ENCODE data around the gene ALK.

Gene ALK

GRCh38 chr2:29393676-29394075 is 527.7 kb downstream of the ALK start:
- Histone ChIP-seq H3K4me2 (ENCODE audit: insufficient read depth, low read length, poor library complexity, severe bottlenecking) (no peak overlapping the region), H2BK15ac (ENCODE audit: low read length) (no peak overlapping the region), H3K14ac (ENCODE audit: low read length) (no peak overlapping the region), H2BK5ac (ENCODE audit: low read length) (no peak overlapping the region), H3K4ac (ENCODE audit: low read length) (no peak overlapping the region), H3K4me3 (ENCODE audit: low read length in 2 of 2) (no peak overlapping the region), H3K9ac (ENCODE audit: low read depth, low read length, poor library complexity) (no peak overlapping the region), H3K23ac (ENCODE audit: low read depth, low read length, poor library complexity) (no peak overlapping the region), H3K79me1 (ENCODE audit: low read depth, low read length) (no peaks in the 10 kb centered on the region), H2AK5ac (ENCODE audit: low read depth, low read length) (no peak overlapping the region), H3K27ac (replicated peaks; ENCODE audit: low read length) (no peak overlapping the region), H2AFZ (ENCODE audit: low read length) (no peak overlapping the region), H2BK120ac (ENCODE audit: low read depth, low read length) (no peak overlapping the region), H2BK12ac (ENCODE audit: low read length) (no peak overlapping the region), H3K27me3 (ENCODE audit: control insufficient read depth in 3 of 3, insufficient read depth in 3 of 3, low read depth in 1 of 3, low read length in 3 of 3) (no peaks in the 10 kb centered on the region), H3K18ac (ENCODE audit: low read length) (no peak overlapping the region), H3K9me3 (replicated peaks in 1 of 2; ENCODE audit: control insufficient read depth in 2 of 2, insufficient read depth in 1 of 2, low read depth in 1 of 2, low read length in 2 of 2) (peaks cover 0 to 1% of the 10 kb centered on the region in 2 donors), H4K8ac (ENCODE audit: low read depth, low read length) (no peak overlapping the region), H3K36me3 (replicated peaks in 1 of 2; ENCODE audit: control insufficient read depth in 2 of 2, insufficient read depth in 2 of 2, low read length in 2 of 2) (no peaks in the 10 kb centered on the region), H4K91ac (ENCODE audit: low read depth, low read length, poor library complexity) (no peak overlapping the region), H3K4me1 (ENCODE audit: control insufficient read depth in 2 of 2, insufficient read depth in 1 of 2, low read depth in 1 of 2, low read length in 2 of 2) (peaks cover 9 to 11% of the 10 kb centered on the region in 2 donors)
- DNase-seq (ENCODE audit: low spot score): no peak
- no CpG with 5 or more reads among the region's 1 CpG for WGBS, 2 donors (ENCODE audit: extremely low coverage in 2 of 2, insufficient read length in 2 of 2, insufficient replicate concordance in 1 of 2)

DNA sequence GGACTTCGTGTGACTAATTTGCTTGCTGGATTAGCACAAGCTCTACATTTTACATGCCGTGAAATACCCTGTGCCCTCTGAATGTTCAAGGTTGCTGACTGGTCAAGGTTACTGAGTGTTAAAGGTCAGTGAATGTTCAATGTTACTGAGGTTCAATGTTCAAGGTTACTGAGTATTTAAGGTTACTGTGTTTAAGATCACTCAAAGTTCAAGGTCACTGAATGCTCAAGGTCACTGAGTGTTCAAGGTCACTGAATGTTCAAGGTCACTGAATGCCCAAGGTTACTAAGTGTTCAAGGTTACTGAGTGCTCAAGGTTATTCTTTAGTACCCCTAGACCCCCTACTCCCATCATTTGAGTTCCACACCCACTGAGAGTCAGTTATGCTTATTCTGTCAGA is 528.6 kb downstream of the ALK start:
- peaks cover 7 to 11% of the 10 kb centered on the region in 2 donors for H3K4me1 ChIP-seq (ENCODE audit: control insufficient read depth in 2 of 2, insufficient read depth in 1 of 2, low read depth in 1 of 2, low read length in 2 of 2)
- H2AK5ac ChIP-seq (ENCODE audit: low read depth, low read length): no peak overlapping the region

DNA sequence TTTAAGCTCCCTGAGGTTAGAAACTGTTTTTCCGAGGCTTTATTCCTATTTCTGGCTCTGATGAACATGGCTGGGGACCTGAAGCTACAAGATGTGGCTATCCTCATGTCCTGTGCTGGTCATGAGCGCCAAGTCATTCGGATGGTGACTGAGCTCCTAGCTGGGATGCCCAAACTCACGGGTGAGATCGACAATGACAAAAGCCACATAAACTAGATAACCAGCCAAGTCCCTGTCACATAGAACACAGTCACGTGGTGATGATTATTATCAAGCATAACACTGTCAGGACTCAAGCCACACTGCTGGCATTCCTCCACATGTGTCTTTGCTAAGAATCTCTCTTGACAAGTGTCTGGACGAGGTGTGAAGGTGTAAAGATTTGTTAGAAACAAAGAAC is 531.2 kb downstream of the ALK start:
- Histone ChIP-seq H3K18ac (ENCODE audit: low read length) (no peak overlapping the region), H4K91ac (ENCODE audit: low read depth, low read length, poor library complexity) (no peak overlapping the region), H3K4ac (ENCODE audit: low read length) (no peak overlapping the region), H3K9ac (ENCODE audit: low read depth, low read length, poor library complexity) (no peak overlapping the region), H2BK5ac (ENCODE audit: low read length) (no peak overlapping the region), H2AK5ac (ENCODE audit: low read depth, low read length) (no peak overlapping the region), H4K8ac (ENCODE audit: low read depth, low read length) (no peak overlapping the region), H3K4me2 (ENCODE audit: insufficient read depth, low read length, poor library complexity, severe bottlenecking) (no peak overlapping the region), H2BK12ac (ENCODE audit: low read length) (no peak overlapping the region), H3K9me3 (replicated peaks in 1 of 2; ENCODE audit: control insufficient read depth in 2 of 2, insufficient read depth in 1 of 2, low read depth in 1 of 2, low read length in 2 of 2) (no peaks in the 10 kb centered on the region), H2BK15ac (ENCODE audit: low read length) (no peak overlapping the region), H3K4me3 (ENCODE audit: low read length in 2 of 2) (no peak overlapping the region), H3K4me1 (ENCODE audit: control insufficient read depth in 2 of 2, insufficient read depth in 1 of 2, low read depth in 1 of 2, low read length in 2 of 2) (peaks cover 7 to 9% of the 10 kb centered on the region in 2 donors), H2BK120ac (ENCODE audit: low read depth, low read length) (no peak overlapping the region), H3K36me3 (replicated peaks in 1 of 2; ENCODE audit: control insufficient read depth in 2 of 2, insufficient read depth in 2 of 2, low read length in 2 of 2) (no peaks in the 10 kb centered on the region), H3K27ac (replicated peaks; ENCODE audit: low read length) (no peak overlapping the region), H3K14ac (ENCODE audit: low read length) (no peak overlapping the region), H2AFZ (ENCODE audit: low read length) (no peak overlapping the region), H3K23ac (ENCODE audit: low read depth, low read length, poor library complexity) (no peak overlapping the region), H3K79me1 (ENCODE audit: low read depth, low read length) (no peaks in the 10 kb centered on the region), H3K27me3 (ENCODE audit: control insufficient read depth in 3 of 3, insufficient read depth in 3 of 3, low read depth in 1 of 3, low read length in 3 of 3) (no peaks in the 10 kb centered on the region)
- no peak for DNase-seq (ENCODE audit: low spot score)
- no CpG with 5 or more reads among the region's 7 CpGs for WGBS, 2 donors (ENCODE audit: extremely low coverage in 2 of 2, insufficient read length in 2 of 2, insufficient replicate concordance in 1 of 2)

More for the DNA sequence above, 528.6 kb downstream of the ALK start:
- Histone ChIP-seq H3K9me3 (replicated peaks in 1 of 2; ENCODE audit: control insufficient read depth in 2 of 2, insufficient read depth in 1 of 2, low read depth in 1 of 2, low read length in 2 of 2) (peaks cover 0 to 1% of the 10 kb centered on the region in 2 donors), H3K4me3 (ENCODE audit: low read length in 2 of 2) (no peak overlapping the region), H2BK5ac (ENCODE audit: low read length) (no peak overlapping the region), H2AFZ (ENCODE audit: low read length) (no peak overlapping the region), H3K14ac (ENCODE audit: low read length) (no peak overlapping the region), H3K4me2 (ENCODE audit: insufficient read depth, low read length, poor library complexity, severe bottlenecking) (no peak overlapping the region), H3K4ac (ENCODE audit: low read length) (no peak overlapping the region), H2BK12ac (ENCODE audit: low read length) (no peak overlapping the region), H3K18ac (ENCODE audit: low read length) (no peak overlapping the region), H4K8ac (ENCODE audit: low read depth, low read length) (no peak overlapping the region), H3K27me3 (ENCODE audit: control insufficient read depth in 3 of 3, insufficient read depth in 3 of 3, low read depth in 1 of 3, low read length in 3 of 3) (no peaks in the 10 kb centered on the region), H3K27ac (replicated peaks; ENCODE audit: low read length) (no peak overlapping the region), H4K91ac (ENCODE audit: low read depth, low read length, poor library complexity) (no peak overlapping the region), H2BK15ac (ENCODE audit: low read length) (no peak overlapping the region), H3K36me3 (replicated peaks in 1 of 2; ENCODE audit: control insufficient read depth in 2 of 2, insufficient read depth in 2 of 2, low read length in 2 of 2) (no peaks in the 10 kb centered on the region), H3K79me1 (ENCODE audit: low read depth, low read length) (no peaks in the 10 kb centered on the region), H3K9ac (ENCODE audit: low read depth, low read length, poor library complexity) (no peak overlapping the region), H3K23ac (ENCODE audit: low read depth, low read length, poor library complexity) (no peak overlapping the region), H2BK120ac (ENCODE audit: low read depth, low read length) (no peak overlapping the region)
- no CpG with 5 or more reads among the region's 2 CpGs for WGBS, 2 donors (ENCODE audit: extremely low coverage in 2 of 2, insufficient read length in 2 of 2, insufficient replicate concordance in 1 of 2)
- no peak for DNase-seq (ENCODE audit: low spot score)

DNA sequence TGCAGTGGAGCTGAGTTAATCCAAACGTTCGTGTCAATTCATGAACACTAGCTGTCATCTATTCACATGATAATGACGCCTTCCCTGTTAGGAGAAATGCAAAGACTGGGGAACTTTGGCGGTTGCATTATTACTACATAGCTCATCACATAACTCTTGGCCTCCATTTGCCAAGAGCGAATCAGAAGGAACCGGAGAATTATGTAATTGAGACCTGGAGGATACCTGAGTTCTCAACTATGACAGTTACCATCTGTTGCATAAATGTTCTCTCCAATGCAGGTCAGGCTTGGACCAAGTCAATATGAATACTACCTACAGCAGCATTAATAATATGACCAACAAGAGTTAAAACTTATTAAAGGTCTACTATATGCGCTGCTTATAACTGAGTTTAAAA is 531.7 kb downstream of the ALK start:
- Histone ChIP-seq H3K79me1 (ENCODE audit: low read depth, low read length) (no peaks in the 10 kb centered on the region), H2AK5ac (ENCODE audit: low read depth, low read length) (no peak overlapping the region), H2BK120ac (ENCODE audit: low read depth, low read length) (no peak overlapping the region), H3K4me3 (ENCODE audit: low read length in 2 of 2) (no peak overlapping the region), H3K9me3 (replicated peaks in 1 of 2; ENCODE audit: control insufficient read depth in 2 of 2, insufficient read depth in 1 of 2, low read depth in 1 of 2, low read length in 2 of 2) (no peaks in the 10 kb centered on the region), H4K8ac (ENCODE audit: low read depth, low read length) (no peak overlapping the region), H3K23ac (ENCODE audit: low read depth, low read length, poor library complexity) (no peak overlapping the region), H3K4me1 (ENCODE audit: control insufficient read depth in 2 of 2, insufficient read depth in 1 of 2, low read depth in 1 of 2, low read length in 2 of 2) (peaks cover 3 to 5% of the 10 kb centered on the region in 2 donors), H3K9ac (ENCODE audit: low read depth, low read length, poor library complexity) (no peak overlapping the region), H2BK15ac (ENCODE audit: low read length) (no peak overlapping the region), H4K91ac (ENCODE audit: low read depth, low read length, poor library complexity) (no peak overlapping the region), H3K4me2 (ENCODE audit: insufficient read depth, low read length, poor library complexity, severe bottlenecking) (no peak overlapping the region), H3K14ac (ENCODE audit: low read length) (no peak overlapping the region), H3K18ac (ENCODE audit: low read length) (no peak overlapping the region), H3K36me3 (replicated peaks in 1 of 2; ENCODE audit: control insufficient read depth in 2 of 2, insufficient read depth in 2 of 2, low read length in 2 of 2) (no peaks in the 10 kb centered on the region), H2AFZ (ENCODE audit: low read length) (no peak overlapping the region), H3K27me3 (ENCODE audit: control insufficient read depth in 3 of 3, insufficient read depth in 3 of 3, low read depth in 1 of 3, low read length in 3 of 3) (no peaks in the 10 kb centered on the region), H3K27ac (replicated peaks; ENCODE audit: low read length) (no peak overlapping the region), H2BK5ac (ENCODE audit: low read length) (no peak overlapping the region), H3K4ac (ENCODE audit: low read length) (no peak overlapping the region), H2BK12ac (ENCODE audit: low read length) (no peak overlapping the region)
- DNase-seq (ENCODE audit: low spot score): no peak
- WGBS, 2 donors (ENCODE audit: extremely low coverage in 2 of 2, insufficient read length in 2 of 2, insufficient replicate concordance in 1 of 2): no CpG with 5 or more reads among the region's 7 CpGs

All from neuronal stem cell (in vitro differentiated cells).